Measurements from ENCODE around the gene FOXK1.

Gene FOXK1

DNA sequence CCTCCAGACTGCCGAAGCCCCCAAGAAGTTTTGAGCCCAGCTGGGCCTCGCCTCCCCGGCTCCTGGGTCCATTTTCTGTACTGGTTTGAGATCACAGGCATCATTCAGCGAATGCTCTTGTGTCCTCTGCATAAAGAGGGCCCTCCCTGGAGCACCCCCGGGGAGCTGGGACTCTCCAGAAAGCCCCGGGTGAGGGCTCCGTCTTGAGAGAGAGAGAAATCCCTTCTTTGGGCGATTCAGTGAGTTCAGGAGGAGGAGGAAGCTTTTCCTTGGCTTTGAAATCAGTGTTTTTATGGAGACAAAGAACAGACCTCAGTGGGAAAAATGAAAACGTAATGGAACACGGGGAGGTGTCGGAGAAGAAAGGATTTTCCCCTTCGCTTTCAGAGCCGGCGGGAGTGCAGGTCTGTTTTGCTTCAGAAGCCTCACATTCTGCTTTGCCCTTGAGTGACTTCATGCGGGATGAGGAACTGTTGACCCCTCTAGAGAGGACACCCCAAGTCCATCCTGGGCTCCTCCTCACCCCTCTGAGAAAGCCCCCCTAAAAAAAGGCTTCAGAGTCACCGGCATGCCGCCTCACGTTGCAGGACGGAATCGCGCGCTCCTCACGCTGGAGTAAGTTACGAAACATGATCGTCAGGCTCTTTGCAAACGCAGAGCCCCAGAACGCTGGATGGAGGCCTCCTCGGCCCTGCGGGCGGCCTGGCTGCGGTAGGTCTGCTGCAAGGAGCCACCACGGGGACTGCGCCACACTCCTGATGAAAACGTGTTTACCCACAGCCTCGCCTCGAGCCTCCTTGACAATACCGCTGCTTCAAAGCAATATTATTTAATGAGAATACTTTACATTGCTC, 84.8 kb downstream of the FOXK1 start:
- no peaks in the 10 kb centered on the region for H3K27me3 ChIP-seq (ENCODE audit: insufficient read depth, poor library complexity, severe bottlenecking)
- no peak for DNase-seq (ENCODE audit: low read depth in 1 of 2, low spot score in 1 of 2)
- no peak for TF ChIP-seq POLR2AphosphoS5 (IDR thresholded peaks at IDR 0.05; ENCODE audit: low read depth)
- no peak for TF ChIP-seq REST (IDR thresholded peaks at IDR 0.05; ENCODE audit: insufficient replicate concordance, low read depth)
- TF ChIP-seq SPI1 (IDR thresholded peaks at IDR 0.05; ENCODE audit: borderline replicate concordance, low read depth), result no peak
- TF ChIP-seq, protein P1, sequence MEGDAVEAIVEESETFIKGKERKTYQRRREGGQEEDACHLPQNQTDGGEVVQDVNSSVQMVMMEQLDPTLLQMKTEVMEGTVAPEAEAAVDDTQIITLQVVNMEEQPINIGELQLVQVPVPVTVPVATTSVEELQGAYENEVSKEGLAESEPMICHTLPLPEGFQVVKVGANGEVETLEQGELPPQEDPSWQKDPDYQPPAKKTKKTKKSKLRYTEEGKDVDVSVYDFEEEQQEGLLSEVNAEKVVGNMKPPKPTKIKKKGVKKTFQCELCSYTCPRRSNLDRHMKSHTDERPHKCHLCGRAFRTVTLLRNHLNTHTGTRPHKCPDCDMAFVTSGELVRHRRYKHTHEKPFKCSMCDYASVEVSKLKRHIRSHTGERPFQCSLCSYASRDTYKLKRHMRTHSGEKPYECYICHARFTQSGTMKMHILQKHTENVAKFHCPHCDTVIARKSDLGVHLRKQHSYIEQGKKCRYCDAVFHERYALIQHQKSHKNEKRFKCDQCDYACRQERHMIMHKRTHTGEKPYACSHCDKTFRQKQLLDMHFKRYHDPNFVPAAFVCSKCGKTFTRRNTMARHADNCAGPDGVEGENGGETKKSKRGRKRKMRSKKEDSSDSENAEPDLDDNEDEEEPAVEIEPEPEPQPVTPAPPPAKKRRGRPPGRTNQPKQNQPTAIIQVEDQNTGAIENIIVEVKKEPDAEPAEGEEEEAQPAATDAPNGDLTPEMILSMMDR (IDR thresholded peaks at IDR 0.05; ENCODE audit: insufficient read depth, low read length), result no peak
- no peak for TF ChIP-seq GABPA (IDR thresholded peaks at IDR 0.05; ENCODE audit: low read depth)
- H3K27ac ChIP-seq (replicated peaks), result no peak overlapping the region
- no peak overlapping the region for H3K4me3 ChIP-seq (replicated peaks; ENCODE audit: insufficient read depth, low read length)

DNA sequence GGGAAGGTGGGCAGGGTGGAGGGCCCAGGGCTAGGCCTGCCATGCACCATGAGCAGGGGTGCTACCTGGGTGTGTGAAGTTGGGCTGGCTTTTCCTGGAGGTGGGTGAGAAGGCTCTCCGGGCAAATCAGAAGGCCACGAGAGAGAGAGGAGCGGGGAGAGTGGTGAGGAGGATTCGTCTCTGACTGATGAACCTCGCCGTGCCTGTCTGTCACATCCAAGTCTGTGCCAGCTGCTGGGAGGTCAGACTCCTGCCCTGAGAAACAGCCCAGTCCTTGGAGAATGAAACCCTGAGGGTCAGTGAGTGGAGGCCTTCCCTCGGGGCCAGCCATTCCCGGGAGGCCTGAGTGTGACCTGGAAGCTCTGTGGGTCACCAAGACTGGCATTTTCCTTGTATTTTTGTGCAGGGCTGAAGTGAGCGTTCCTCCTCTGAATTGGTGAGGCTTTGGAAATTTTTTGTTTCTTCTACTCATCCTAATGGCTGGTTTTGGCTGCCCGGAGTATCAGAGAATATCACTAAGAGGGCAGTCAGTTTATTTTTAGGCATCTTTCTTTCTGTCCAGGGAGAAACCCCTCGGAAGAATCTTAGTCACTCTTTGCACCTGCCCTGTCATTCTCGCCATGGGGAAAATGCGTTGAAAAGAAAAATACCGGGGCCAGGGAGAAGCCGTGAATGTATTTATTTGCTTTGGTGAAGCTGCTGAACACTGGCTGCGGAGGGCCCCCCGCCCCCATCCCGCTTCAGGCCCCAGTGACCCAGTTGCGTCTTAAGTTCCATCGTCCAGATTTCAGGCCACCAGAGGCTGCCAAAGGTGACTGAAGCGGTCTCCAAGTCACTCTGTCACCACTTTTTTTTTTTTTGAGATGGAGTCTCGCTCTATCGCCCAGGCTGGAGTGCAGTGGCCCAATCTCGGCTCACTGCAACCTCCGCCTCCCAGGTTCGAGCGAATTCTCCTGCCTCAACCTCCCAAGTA, 86.8 kb downstream of the FOXK1 start:
- no peak overlapping the region for H3K4me3 ChIP-seq (replicated peaks; ENCODE audit: insufficient read depth, low read length)
- H3K27me3 ChIP-seq (ENCODE audit: insufficient read depth, poor library complexity, severe bottlenecking), result no peaks in the 10 kb centered on the region
- DNase-seq (ENCODE audit: low read depth in 1 of 2, low spot score in 1 of 2), result no peak
- TF ChIP-seq, protein P1 (IDR thresholded peaks at IDR 0.05; ENCODE audit: insufficient read depth, low read length), result no peak
- no peak for TF ChIP-seq GABPA (IDR thresholded peaks at IDR 0.05; ENCODE audit: low read depth)
- no peak for TF ChIP-seq POLR2AphosphoS5 (IDR thresholded peaks at IDR 0.05; ENCODE audit: low read depth)
- no peak for TF ChIP-seq SPI1 (IDR thresholded peaks at IDR 0.05; ENCODE audit: borderline replicate concordance, low read depth)
- TF ChIP-seq REST (IDR thresholded peaks at IDR 0.05; ENCODE audit: insufficient replicate concordance, low read depth), result no peak
- H3K27ac ChIP-seq (replicated peaks), result no peak overlapping the region

DNA sequence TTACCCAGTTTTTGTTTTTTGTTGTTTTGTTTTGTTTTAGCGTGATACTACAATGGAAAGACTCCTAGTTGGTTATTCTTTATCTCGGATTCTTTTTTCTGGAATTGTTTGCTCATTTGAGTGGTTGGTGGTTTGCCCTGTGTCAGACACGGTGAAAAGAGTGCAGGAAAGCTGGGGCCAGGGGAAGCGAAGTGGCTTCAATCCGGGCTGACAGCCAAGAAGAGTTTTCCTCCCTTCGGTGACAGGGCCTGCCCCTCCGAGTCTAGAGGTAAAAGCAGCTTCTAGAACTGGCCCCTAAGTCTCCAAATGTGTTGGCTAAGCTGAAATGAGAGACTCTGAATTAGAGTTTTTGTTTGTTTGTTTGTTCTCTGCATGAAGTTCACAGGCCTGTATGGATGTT, 87.7 kb downstream of the FOXK1 start:
- no peak overlapping the region for H3K27ac ChIP-seq (replicated peaks)
- no peak overlapping the region for H3K4me3 ChIP-seq (replicated peaks; ENCODE audit: insufficient read depth, low read length)
- H3K27me3 ChIP-seq (ENCODE audit: insufficient read depth, poor library complexity, severe bottlenecking), result no peaks in the 10 kb centered on the region
- no peak for DNase-seq (ENCODE audit: low read depth in 1 of 2, low spot score in 1 of 2)
- TF ChIP-seq SPI1 (IDR thresholded peaks at IDR 0.05; ENCODE audit: borderline replicate concordance, low read depth), result no peak
- TF ChIP-seq REST (IDR thresholded peaks at IDR 0.05; ENCODE audit: insufficient replicate concordance, low read depth), result no peak
- TF ChIP-seq, protein P1 (IDR thresholded peaks at IDR 0.05; ENCODE audit: insufficient read depth, low read length), result no peak
- no peak for TF ChIP-seq POLR2AphosphoS5 (IDR thresholded peaks at IDR 0.05; ENCODE audit: low read depth)
- TF ChIP-seq GABPA (IDR thresholded peaks at IDR 0.05; ENCODE audit: low read depth), result no peak
